ENCODE measurements around the gene CS.
"Not testable (repeated sequence)": the region's sequence is repeated elsewhere in the genome, so short reads cannot be mapped to it uniquely, and the experiment has no call there.

CS gene

DNA sequence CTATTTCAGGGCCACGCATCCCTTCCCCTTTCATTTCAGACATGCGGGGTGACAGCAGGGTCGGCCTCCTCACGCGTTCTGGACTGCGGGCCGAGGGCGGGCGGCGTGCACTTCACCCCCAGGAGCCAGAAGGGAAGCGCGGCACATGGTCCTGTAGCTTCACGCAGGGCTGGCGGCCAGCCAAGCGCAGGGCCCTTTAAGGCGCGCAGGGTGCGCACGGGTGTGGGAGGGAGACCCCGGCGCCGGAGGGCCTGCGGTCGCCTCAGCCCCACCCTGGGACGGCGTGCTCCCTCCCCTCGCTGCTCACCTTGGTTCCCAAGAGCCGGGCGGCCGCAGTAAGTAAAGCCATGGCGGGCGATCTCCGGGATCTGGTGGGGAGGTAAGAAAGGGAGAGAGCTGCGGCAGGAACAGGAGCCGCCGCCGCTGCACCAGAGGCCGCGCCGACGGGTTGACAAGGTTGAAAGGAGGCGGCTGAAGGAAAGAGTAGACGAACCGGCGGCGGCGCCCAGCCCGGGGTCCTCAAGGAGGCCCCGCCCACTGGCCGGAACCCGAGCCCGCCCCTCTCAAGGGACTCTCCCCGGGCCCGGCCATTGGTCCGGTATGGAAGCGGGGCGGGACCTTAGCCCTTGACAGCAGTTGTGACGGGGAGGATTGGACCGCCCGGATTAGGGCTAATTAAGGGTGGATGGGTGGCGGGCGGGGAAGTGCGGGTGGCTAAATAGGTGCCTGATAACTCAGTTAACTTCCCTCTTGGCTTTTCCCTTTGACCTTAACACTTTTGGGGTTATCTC lies at the start of gene CS:
Gene CS (minus strand): TSS at position 478 of the 791 bp plus-strand sequence. CDS start 129 bp downstream, at position 349.
- peak; percentile 97 for DNase-seq (ENCODE audit: low read depth)

DNA sequence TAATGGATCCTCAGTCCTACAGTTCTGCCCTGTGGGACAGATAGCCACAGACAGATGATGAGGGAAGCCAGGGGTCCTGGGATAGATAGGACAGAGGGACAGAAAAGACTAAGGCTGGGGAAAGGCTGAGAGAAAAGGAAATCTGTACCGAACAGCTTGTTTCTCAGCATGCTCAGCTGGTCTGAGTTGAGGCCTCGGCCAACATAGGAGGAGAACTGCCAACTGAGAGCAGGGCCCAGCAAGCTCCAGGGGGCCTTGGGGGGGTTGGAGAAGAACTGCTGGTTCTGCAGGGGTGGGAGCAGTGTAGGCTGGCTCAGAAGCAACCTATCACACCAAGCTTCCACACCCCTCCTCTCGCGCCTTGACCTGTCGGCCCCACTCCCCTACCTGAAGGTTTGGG lies 48.6 kb upstream of the CS start:
- no peak for DNase-seq (ENCODE audit: low read depth)

DNA sequence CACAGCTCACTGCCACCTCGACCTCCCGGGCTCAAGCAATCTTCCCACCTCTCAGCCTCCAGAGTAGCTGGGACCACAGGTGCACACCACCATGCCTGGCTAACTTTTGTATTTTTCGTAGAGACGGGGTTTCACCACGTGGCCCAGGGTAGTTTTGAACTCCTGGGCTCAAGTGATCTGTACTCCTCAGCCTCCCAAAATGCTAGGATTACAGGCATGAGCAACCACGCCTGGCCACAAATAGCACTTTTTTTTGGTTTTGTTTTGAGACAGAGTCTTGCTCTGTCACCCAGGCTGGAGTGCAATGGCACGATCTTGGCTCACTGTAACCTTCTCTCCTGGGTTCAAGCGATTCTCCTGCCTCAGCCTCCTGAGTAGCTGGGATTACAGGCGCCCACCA lies 47.1 kb upstream of the CS start:
- DNase-seq (ENCODE audit: low read depth) = not testable (repeated sequence)

DNA sequence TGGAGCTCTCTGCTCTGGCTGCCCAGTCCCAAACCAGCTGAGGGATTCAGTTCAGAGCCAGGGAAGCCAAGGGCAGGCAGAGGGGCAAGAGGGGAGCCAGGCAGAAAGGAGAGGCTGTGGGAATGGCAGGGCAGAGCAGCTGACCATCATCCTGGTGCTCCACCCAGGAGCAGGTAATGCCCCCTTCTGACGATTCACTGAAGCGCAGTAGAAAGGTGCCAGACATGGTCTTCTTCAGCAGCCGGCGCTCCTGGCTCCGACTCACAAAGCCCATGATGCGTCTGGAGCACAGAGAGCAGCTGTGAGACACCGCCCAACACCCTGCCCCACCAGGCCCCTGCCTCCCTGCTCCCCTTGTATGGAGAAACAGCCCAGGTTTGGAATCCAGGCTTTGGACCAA lies 46.5 kb upstream of the CS start:
- DNase-seq (ENCODE audit: low read depth) = no peak

DNA sequence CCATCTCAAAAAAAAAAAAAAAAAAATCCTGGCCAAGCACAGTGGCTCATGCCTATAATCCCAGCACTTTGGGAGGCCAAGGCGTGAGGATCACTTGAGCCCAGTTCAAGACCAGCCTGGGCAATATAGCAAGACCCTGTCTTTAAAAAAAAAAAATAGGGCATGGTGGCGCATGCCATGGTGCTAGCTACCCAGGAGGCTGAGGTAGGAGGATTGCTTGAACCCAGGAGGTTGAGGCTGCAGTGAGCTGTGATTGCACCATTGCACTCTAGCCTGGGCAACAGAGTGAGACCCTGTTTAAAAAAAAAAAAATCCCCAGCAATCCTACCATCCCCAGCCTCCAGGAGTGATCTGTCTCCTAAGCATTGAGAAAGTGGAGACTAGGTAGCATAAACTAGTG lies 42.2 kb upstream of the CS start:
- not testable (repeated sequence) for DNase-seq (ENCODE audit: low read depth)

DNA sequence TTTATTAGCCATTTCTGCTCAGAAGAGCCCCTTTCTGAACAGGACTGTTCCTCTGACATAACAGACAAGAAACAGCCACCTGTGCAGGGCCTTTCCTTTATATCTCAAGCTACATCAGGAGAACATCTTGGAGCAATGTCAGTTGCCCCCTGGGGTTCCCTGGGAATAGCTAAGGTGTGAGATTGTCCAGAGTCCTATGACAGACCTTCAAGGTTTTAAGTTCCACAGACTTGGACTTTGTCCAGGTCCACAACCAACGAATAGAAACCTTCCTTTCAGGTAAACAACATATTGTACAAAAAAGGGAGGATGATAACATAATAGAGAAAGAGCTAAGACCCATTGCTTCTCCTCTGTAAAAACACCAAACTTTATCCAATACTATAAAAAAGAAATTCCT lies 41.5 kb upstream of the CS start:
- DNase-seq (ENCODE audit: low read depth) = no peak

DNA sequence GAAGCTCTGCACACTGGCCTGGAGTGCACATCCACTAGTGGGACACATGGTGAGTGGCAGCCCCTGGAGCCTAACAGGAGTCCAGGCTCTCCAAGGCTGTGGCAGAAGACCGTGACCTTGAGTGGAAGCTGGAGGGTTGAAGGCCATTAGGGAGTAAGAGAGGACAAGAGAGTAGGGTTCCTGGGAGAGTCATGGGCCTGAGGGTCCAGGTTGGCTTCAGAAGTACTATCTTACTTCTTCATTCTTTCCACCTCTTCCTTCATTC lies 39.0 kb upstream of the CS start:
- DNase-seq (ENCODE audit: low read depth) = no peak

DNA sequence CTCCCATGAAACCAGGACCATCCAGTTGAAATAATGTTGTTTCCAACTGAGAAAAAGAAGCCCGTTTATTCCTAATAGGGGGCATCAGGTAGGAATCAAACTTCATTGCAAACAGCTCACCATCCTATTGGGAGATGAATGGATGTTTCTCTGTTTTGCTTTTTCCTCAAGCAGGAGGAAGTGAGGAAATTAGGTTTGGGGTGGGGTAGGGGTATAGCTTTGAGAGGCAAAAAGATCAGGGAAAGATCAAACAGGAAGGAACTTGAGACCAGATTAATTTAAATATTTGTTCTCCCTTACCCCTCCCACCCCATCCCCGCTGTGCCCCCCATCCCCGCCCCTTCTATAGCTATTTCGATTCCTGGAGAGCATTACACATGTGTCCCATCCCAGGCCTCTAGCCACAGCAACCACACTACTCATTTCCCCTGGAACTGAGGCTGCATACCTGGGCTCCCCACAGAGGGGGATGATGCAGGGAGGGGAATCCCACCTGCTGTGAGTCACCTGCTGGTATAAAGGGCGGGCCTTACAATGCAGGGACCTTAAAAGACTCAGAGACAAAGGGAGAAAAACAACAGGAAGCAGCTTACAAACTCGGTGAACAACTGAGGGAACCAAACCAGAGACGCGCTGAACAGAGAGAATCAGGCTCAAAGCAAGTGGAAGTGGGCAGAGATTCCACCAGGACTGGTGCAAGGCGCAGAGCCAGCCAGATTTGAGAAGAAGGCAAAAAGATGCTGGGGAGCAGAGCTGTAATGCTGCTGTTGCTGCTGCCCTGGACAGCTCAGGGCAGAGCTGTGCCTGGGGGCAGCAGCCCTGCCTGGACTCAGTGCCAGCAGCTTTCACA lies 38.4 kb upstream of the CS start, which contains the start of gene IL23A:
Gene IL23A (plus strand): TSS at position 577 of the 850 bp plus-strand sequence. CDS start 161 bp downstream, at position 738.
- DNase-seq (ENCODE audit: low read depth) = peak; percentile 73

DNA sequence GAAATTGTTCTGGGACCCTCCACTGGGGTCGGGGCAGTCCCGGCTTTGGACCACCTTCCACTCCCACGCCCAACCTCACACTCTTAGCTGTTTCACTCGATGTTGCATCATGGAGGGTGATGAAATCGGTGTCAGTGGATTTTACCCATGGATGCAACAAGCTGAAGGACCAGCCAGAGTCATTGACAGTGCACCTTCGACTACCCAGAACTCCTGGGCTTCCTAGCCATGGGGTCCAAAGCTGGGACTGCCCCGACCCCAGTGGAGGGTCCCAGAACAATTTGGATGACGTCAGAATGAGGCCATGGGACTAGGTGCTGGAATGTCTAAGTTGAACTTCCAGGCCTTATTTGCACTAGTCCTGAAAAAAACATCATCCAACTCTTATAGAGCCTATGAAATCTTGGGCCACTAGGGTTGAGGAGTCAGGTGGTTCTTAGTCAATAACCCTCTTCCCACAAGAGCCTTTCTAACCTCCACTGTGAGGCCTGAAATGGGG lies 37.7 kb upstream of the CS start:
- no peak for DNase-seq (ENCODE audit: low read depth)

DNA sequence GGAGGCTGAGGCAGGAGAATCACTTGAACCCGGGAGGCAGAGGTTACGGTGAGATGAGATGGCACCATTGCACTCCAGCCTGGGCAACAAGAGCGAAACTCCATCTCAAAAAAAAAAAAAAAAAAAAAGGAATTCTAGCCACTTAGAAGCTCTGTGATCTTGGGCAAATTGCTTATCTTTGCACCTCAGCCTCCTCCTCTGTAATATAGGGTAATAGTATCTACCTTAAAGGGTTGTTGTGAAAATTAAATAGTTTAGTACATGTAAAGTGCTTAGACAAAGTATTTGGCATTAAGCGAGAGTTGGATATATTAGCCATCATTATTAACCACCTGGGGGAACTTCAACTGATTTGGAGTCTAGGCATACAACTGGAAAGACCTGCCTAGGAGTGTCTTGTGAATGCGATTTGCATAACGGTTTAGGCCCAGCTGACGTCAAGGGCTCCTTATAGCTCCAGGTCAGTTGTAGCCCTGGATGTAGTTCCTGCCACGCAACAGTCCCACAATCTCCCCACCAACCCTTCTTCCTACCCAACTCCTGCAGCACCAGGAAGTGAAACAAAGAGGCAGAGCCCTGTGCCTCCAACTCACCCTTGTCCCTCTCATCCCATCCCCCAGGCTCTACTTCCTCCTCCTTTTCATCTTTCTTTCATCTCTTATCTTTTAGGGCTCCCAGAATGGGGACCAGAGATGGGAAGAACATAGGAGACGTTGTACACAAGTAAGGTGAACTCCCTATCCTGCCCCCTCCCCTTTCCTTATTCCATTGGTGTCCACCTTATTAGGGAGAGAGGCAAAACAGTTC lies 36.4 kb upstream of the CS start:
- DNase-seq (ENCODE audit: low read depth) = no peak

DNA sequence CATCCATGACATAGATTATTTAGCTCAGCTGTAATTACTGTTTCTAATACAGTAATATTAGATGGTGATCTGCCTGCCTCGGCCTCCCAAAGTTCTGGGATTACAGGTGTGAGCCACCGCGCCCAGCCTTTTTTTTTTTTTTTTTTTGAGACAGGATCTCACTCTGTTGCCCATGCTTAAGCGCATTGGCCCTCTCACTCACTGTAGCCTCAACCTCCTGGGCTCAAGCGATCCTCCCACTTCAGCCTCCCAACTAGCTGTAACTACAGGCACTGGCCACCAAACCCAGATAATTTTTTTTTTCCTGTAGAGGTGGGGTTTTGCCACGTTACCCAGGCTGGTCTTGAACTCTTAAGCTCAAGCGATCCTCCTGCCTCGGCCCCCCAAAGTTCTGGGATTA lies 35.4 kb upstream of the CS start:
- DNase-seq (ENCODE audit: low read depth) = not testable (repeated sequence)

DNA sequence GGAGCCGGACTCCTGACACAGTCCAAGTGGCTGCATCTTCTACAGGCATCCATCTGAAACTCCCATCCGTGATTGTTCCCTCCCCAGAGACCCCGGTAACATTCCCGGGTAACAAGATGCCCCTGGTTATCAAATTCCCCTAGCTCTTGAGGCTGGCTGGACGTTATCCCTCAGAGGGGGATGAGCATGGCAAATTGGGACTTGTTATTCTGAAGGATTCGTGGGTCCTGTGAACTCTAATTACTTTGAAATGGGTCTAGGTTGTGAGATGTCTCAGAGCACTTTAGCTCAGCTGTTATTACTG lies 34.3 kb upstream of the CS start:
- DNase-seq (ENCODE audit: low read depth) = no peak

DNA sequence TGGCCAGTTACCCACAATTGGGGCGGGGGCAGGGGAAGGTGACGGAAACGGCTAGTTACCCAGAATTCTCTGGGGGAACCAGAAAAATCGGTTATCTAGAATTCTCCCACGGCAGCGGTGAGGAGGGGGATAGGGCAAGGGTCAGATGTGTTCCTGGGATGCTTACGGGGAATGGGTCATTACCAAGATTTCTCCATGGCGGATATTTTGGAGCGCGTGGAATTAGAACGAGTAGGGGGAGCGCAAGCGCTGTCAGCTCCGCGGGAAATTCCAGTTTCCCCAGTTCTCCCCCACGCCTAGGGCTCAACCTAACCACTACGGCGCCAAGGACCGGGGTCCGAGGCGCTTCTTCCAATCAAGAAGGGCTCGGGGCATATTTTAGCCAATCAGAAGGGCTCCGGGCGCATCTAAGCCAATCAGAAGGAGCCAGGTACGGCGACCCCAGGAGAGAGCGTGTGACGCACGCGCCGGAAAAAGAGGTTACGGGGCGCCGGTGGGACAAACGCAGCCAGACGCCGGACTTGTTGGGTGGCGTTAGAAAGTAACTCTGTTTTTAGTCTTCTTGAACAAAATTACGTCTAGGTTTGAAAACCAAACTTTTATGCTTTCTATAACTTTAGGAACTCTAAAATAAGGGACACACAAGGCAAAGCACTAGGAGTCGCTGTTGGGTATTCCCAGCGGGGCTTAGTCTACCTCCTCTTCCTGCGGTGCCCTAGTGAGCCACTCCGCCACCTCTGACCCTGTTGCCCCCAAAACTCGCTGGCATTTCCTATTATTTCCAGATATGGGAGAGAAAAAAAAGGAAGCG lies 33.8 kb upstream of the CS start, which contains the start of gene PAN2:
Gene PAN2 (minus strand): TSS at position 322 of the 811 bp plus-strand sequence. CDS start 906 bp downstream, outside the sequence.
- peak; percentile 85 for DNase-seq (ENCODE audit: low read depth)

DNA sequence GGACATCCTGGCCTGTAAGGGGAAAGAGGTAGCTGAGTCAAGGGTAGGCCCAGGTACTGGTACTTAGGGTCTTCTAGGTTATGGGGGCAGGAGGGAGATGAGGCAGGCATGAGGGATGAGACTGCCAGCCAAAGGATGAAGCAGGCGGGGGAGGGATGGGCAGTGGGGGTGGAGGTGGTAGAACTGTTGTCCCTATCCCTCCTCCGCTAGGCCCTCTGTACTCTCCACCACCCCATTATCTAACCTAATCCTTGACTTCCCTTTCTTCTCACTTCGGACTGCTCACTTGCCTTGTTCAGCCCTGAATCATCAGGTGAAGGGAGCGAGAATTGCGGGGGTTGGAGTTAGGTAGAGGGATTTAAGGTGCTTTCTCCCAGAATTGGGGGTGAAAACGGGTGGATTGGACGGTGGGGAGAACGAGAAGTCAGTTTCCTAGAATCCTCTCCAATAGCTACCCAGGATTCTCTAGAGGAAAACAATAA lies 33.1 kb upstream of the CS start:
- DNase-seq (ENCODE audit: low read depth) = no peak

DNA sequence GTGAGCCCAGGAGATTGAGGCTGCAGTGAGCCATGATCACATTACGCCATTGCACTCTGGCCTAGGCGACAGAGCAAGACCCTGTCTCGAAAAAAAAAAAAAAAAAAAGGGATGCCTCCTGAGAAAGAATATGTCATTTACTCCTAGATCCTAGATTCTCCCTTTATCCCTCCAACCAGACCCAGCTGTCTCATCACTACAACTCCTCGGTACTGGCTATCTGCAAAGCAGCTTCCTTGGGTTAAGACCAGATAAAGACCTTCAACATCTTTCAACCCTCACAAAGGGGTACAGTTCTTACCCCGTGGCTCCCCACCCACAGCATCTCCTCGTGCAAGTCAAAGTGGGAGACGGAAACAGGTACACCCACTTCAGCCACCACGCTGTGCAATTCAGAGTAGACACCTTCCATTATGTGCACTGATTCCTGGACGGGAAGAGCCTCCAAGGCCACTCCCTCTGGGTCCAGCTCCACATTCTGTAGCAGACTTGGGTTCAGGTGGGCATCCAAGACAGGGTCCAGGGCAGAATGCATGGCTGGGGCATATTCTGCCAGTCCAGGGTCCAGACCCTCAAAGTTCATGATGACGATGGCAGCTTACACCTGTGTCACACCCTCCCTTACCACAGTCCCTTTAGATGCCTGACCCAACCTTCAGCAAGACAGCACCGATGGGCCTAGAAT lies 32.5 kb upstream of the CS start:
- no peak for DNase-seq (ENCODE audit: low read depth)

DNA sequence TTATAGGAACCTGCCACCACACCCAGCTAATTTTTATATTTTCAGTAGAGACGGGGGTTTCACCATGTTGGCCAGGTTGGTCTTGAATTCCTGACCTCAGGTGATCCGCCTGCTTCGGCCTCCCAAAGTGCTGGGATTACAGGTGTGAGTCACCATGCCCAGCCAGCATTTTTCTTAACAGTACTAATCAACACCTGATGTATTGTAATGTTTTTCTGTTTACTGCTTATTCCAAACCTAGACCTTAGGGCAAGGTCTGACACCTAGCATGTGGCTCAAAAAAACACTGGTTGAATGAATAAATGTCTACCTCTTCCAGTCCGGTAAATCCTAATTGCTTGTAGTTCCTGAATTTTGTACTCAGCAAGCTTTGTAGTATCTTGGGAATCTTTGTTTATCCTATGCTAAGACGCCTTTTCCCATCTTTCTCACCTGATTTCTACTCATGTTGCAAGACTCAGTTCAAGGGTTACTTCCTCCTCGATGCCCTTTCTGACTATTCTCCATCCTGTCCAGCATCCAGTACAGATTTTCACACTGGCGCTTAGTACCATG lies 30.9 kb upstream of the CS start:
- DNase-seq (ENCODE audit: low read depth) = no peak

DNA sequence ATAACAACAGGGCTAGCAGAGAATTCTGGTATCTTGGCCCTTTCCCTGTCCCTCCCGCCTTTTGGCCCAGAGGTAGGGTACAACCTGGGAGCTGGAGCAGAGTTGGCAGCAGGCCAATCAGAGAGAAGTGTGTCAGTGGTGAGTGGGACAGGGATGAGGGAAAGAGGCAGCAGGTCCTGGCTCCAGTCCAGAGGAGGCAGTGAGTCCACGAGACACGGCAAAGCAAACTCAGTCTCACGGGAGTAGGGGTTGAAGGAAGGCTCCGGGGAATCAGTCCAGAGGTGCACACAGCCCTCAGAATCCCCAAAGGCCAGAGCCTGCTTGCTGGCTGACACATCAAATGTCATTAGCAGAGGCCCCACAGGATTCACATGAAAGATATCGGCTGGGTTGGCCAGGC lies 26.4 kb upstream of the CS start:
- no peak for DNase-seq (ENCODE audit: low read depth)

DNA sequence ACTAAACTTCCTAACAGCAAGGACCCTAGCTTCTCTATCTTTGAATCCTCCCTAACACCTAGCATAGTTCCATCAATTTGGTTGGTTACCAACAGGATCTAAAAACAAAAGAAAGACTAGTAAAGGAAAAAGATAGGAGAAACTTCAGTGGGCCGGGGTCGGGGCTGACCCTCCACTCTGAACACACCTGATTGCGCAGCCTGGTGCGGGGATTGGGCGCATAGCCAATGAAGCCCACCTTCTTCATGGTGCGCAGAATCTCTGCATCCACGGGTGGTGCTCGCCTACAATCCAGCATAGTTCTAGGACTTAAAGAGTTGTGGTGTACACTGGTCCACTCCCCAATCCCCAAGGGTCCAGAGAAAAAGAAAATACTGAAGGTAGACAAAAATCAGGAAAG lies 26.0 kb upstream of the CS start:
- DNase-seq (ENCODE audit: low read depth) = no peak

DNA sequence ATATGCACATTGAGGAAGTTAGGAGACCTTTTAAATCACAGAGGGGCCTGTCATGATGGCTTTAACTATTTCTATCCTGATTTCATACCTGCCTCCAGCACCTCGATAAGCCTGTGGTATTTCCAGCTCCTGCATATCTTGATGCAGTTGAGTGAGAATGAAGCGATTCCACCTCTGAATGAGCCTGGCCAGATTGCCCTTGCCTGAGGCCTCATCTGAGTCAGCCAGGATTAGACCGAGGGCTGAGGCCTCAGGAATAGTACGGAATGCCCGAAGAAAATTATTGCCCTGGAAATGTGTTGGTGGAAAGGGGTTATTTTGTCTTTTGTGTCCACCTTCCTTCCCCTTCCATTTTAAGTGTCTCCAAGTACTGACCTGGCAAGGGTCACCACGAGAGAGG lies 24.1 kb upstream of the CS start:
- DNase-seq (ENCODE audit: low read depth) = no peak

DNA sequence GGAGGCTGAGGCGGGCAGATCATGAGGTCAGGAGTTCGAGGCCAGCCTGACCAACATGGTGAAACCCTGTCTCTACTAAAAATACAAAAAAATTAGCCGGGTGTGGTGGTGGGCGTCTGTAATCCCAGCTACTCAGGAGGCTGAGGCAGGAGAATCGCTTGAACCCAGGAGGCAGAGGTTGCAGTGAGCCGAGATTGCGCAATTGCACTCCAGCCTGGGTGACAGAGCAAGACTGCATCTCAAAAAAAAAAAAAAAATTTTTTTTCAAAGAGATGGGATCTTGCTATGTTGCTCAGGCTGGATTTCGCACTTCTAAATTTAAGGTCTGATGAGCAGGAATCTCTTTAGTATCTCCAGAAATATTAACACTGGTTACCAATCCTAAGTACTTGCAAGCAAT lies 21.5 kb upstream of the CS start:
- not testable (repeated sequence) for DNase-seq (ENCODE audit: low read depth)

DNA sequence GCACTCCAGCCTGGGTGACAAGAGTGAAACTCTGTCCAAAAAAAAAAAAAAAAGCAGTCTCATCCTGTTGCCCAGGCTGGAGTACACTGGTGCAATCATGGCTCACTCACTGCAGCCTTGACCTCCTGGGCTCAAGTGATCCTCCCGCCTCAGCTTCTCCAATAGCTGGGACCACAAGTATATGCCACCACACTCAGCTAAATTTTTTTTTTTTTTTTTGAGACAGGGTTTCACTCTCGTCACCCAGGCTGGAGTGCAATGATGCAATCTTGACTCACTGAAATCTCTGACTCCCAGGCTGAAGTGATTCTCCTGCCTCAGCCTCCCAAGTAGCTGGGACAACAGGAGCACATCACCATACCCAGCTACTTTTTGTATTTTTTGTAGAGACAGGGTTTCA lies 20.9 kb upstream of the CS start:
- DNase-seq (ENCODE audit: low read depth) = no peak
